Mesenchymal stem cell (in vitro differentiated cells and primary cell): ENCODE measurements around the gene CRYGN.

ENCODE experiments used
- DNase-seq: peaks from one replicate; pipeline ENCODE4 v3.0.0-alpha.2; 2013
- H2AFZ ChIP-seq: one replicate; pipeline ENCODE4 v1.6.1; 2013; ENCODE audit warnings: low read depth, mild to moderate bottlenecking, control low read depth, inconsistent platforms, low read length, moderate library complexity
- H2AK5ac ChIP-seq: 2 replicates; pipeline ENCODE4 v1.6.1; 2013; ENCODE audit warnings: low read length, moderate library complexity, mild to moderate bottlenecking, inconsistent platforms; ENCODE audit not compliant: severe bottlenecking
- H2BK120ac ChIP-seq: one replicate; pipeline ENCODE4 v1.6.1; 2013; ENCODE audit warnings: low read depth, mild to moderate bottlenecking, inconsistent platforms, low read length, moderate library complexity
- H2BK12ac ChIP-seq, 2 experiments: one replicate each; pipeline ENCODE4 v1.6.1; 2013; ENCODE audit warnings: inconsistent platforms in 2 of 2, low read length in 2 of 2, mild to moderate bottlenecking in 2 of 2, moderate library complexity in 2 of 2, control low read depth in 1 of 2
- H2BK15ac ChIP-seq: one replicate; pipeline ENCODE4 v1.6.1; 2013; ENCODE audit warnings: mild to moderate bottlenecking, low read depth, inconsistent platforms; ENCODE audit not compliant: poor library complexity, severe bottlenecking
- H2BK5ac ChIP-seq: 2 replicates; pipeline ENCODE4 v1.6.1; 2013; ENCODE audit warnings: low read depth, mild to moderate bottlenecking, low read length, control low read depth, inconsistent platforms; ENCODE audit not compliant: poor library complexity, severe bottlenecking
- H3K14ac ChIP-seq, 2 experiments: one replicate each; pipeline ENCODE4 v1.6.1; 2013; ENCODE audit warnings: inconsistent platforms in 2 of 2, low read length in 2 of 2, control low read depth in 1 of 2, mild to moderate bottlenecking in 1 of 2, moderate library complexity in 1 of 2
- H3K18ac ChIP-seq, 2 experiments: one replicate each; pipeline ENCODE4 v1.6.1; 2013; ENCODE audit warnings: inconsistent platforms in 2 of 2, low read length in 2 of 2, control low read depth in 1 of 2, low read depth in 1 of 2, mild to moderate bottlenecking in 1 of 2
- H3K23ac ChIP-seq, 2 experiments: one replicate each; pipeline ENCODE4 v1.6.1; 2013; ENCODE audit warnings: inconsistent platforms in 2 of 2, low read length in 2 of 2, mild to moderate bottlenecking in 2 of 2, moderate library complexity in 2 of 2, control low read depth in 1 of 2
- H3K27ac ChIP-seq: 2 replicates; pipeline ENCODE4 v1.5.1; 2013; ENCODE audit warnings: mild to moderate bottlenecking, moderate library complexity, low read length, control low read depth, inconsistent platforms; ENCODE audit not compliant: poor library complexity, severe bottlenecking
- H3K27me3 ChIP-seq, 2 experiments: 2 replicates each; pipeline versions ENCODE4 v1.6.1 to v1.7.0; 2013; ENCODE audit warnings: low read length in 2 of 2, mild to moderate bottlenecking in 2 of 2, moderate library complexity in 2 of 2, control low read depth in 1 of 2, inconsistent platforms in 1 of 2; ENCODE audit not compliant: control insufficient read depth in 1 of 2, insufficient read depth in 1 of 2
- H3K36me3 ChIP-seq, 2 experiments: 2 replicates each; pipeline versions ENCODE4 v1.6.1 to v1.7.0; 2013; ENCODE audit warnings: low read length in 2 of 2, control low read depth in 1 of 2, inconsistent platforms in 1 of 2, low read depth in 1 of 2, mild to moderate bottlenecking in 1 of 2; ENCODE audit not compliant: insufficient read depth in 2 of 2, control insufficient read depth in 1 of 2
- H3K4ac ChIP-seq, 2 experiments: one replicate each; pipeline ENCODE4 v1.6.1; 2013; ENCODE audit warnings: inconsistent platforms in 2 of 2, low read length in 2 of 2, mild to moderate bottlenecking in 2 of 2, moderate library complexity in 2 of 2, control low read depth in 1 of 2, low read depth in 1 of 2
- H3K4me1 ChIP-seq: 2 replicates; pipeline ENCODE4 v1.6.1; 2013; ENCODE audit warnings: low read depth, low read length, control low read depth; ENCODE audit not compliant: control insufficient read depth, insufficient read depth
- H3K4me2 ChIP-seq: 2 replicates; pipeline ENCODE4 v1.6.1; 2013; ENCODE audit warnings: low read length, mild to moderate bottlenecking, inconsistent platforms; ENCODE audit not compliant: poor library complexity, severe bottlenecking
- H3K4me3 ChIP-seq, 2 experiments: 2 replicates each; pipeline versions ENCODE4 v1.5.1 to v1.7.0; 2013; ENCODE audit warnings: low read length in 2 of 2, mild to moderate bottlenecking in 2 of 2, control low read depth in 1 of 2, low read depth in 1 of 2; ENCODE audit not compliant: insufficient read depth in 1 of 2
- H3K79me1 ChIP-seq: replicated peaks from 2 replicates; pipeline ENCODE4 v1.6.1; 2013; ENCODE audit warnings: mild to moderate bottlenecking, control low read depth, low read length, inconsistent platforms; ENCODE audit not compliant: poor library complexity, severe bottlenecking
- H3K9ac ChIP-seq: 2 replicates; pipeline ENCODE4 v1.7.0; 2013; ENCODE audit warnings: mild to moderate bottlenecking, low read length, moderate library complexity
- H3K9me3 ChIP-seq: 2 replicates; pipeline ENCODE4 v1.7.0; 2013; ENCODE audit warnings: mild to moderate bottlenecking, low read length; ENCODE audit not compliant: control insufficient read depth
- H4K8ac ChIP-seq: one replicate; pipeline ENCODE4 v1.6.1; 2013; ENCODE audit warnings: inconsistent platforms, mild to moderate bottlenecking, low read length, moderate library complexity
- H4K91ac ChIP-seq: one replicate; pipeline ENCODE4 v1.6.1; 2013; ENCODE audit warnings: mild to moderate bottlenecking, low read length, inconsistent platforms
- WGBS: methylation state at CpG from one replicate; pipeline ENCODE4 v1.1.7; 2013; ENCODE audit warnings: mixed read lengths; 5-methylcytosine and 5-hydroxymethylcytosine counted together

CRYGN gene

GRCh38 chr7:151429237-151429559, 10.7 kb downstream of the CRYGN start:
- no peak overlapping the region for H2BK12ac ChIP-seq
- no peak overlapping the region for H2BK5ac ChIP-seq
- no peak overlapping the region for H3K14ac ChIP-seq
- H4K8ac ChIP-seq, result no peak overlapping the region
- H2AK5ac ChIP-seq, result no peak overlapping the region
- H3K79me1 ChIP-seq, result no peaks in the 10 kb centered on the region
- no peak overlapping the region for H3K4ac ChIP-seq
- peaks cover 41% of the 10 kb centered on the region for H3K4me1 ChIP-seq
- peak overlapping the region in 1 of 2 experiments; percentile 1 for H3K18ac ChIP-seq
- no peak overlapping the region for H3K23ac ChIP-seq
- WGBS, result 93% methylated on average over 5 of the region's 5 CpGs
- no peak overlapping the region for H3K9ac ChIP-seq
- peaks cover 0 to 12% of the 10 kb centered on the region in 2 experiments for H3K27me3 ChIP-seq
- H3K4me2 ChIP-seq, result no peak overlapping the region
- H2BK120ac ChIP-seq, result no peak overlapping the region
- H3K27ac ChIP-seq, result no peak overlapping the region
- no peaks in the 10 kb centered on the region for H3K36me3 ChIP-seq
- no peak overlapping the region for H2BK15ac ChIP-seq
- no peak overlapping the region for H4K91ac ChIP-seq
- H3K4me3 ChIP-seq, result no peak overlapping the region
- no peaks in the 10 kb centered on the region for H3K9me3 ChIP-seq
- DNase-seq, result no peak
- no peak overlapping the region for H2AFZ ChIP-seq

- H3K9me3 ChIP-seq, result no peaks in the 10 kb centered on the region
- WGBS, result 8% methylated on average over 13 of the region's 13 CpGs
- no peak overlapping the region for H3K9ac ChIP-seq
- peaks cover 41% of the 10 kb centered on the region for H3K4me1 ChIP-seq
- H3K18ac ChIP-seq, result peak overlapping the region in 1 of 2 experiments; percentile 55
- no peak overlapping the region for H4K91ac ChIP-seq
- no peak overlapping the region for H3K23ac ChIP-seq
- no peak overlapping the region for H2BK120ac ChIP-seq
- no peak overlapping the region for H2BK5ac ChIP-seq
- H3K4me3 ChIP-seq, result no peak overlapping the region
- H3K79me1 ChIP-seq, result no peaks in the 10 kb centered on the region
- peak overlapping the region; percentile 89 for H2AK5ac ChIP-seq
- H3K4me2 ChIP-seq, result no peak overlapping the region
- no peak overlapping the region for H2AFZ ChIP-seq
- H2BK12ac ChIP-seq, result no peak overlapping the region
- peak overlapping the region; percentile 52 for H3K27ac ChIP-seq
- H3K14ac ChIP-seq, result no peak overlapping the region
- no peaks in the 10 kb centered on the region for H3K36me3 ChIP-seq
- DNase-seq, result peak; percentile 88
- H4K8ac ChIP-seq, result no peak overlapping the region
- no peak overlapping the region for H3K4ac ChIP-seq
- no peak overlapping the region for H2BK15ac ChIP-seq
- peaks cover 0 to 7% of the 10 kb centered on the region in 2 experiments for H3K27me3 ChIP-seq
These were observed 11.3 kb downstream of the CRYGN start for GRCh38 chr7:151428378-151429236.

GRCh38 chr7:151427705-151428377, 12.1 kb downstream of the CRYGN start:
- Histone ChIP-seq H3K27ac (peak overlapping the region; percentile 52), H4K91ac (no peak overlapping the region), H3K18ac (peak overlapping the region in 1 of 2 experiments; percentile 55), H3K14ac (no peak overlapping the region), H2BK120ac (no peak overlapping the region), H3K9ac (no peak overlapping the region), H3K79me1 (no peaks in the 10 kb centered on the region), H2BK5ac (no peak overlapping the region), H3K4me1 (peaks cover 37% of the 10 kb centered on the region), H2BK12ac (peak overlapping the region in 1 of 2 experiments; percentile 83), H3K36me3 (no peaks in the 10 kb centered on the region), H2AK5ac (peak overlapping the region; percentile 91), H4K8ac (no peak overlapping the region), H3K4ac (peak overlapping the region in 1 of 2 experiments; percentile 13), H3K4me2 (no peak overlapping the region), H3K27me3 (no peaks in the 10 kb centered on the region), H3K9me3 (peaks cover 1% of the 10 kb centered on the region), H2AFZ (no peak overlapping the region), H2BK15ac (no peak overlapping the region), H3K4me3 (no peak overlapping the region), H3K23ac (peak overlapping the region in 1 of 2 experiments; percentile 34)
- DNase-seq, result peak; percentile 58
- WGBS, result 70% methylated on average over 5 of the region's 10 CpGs
